ENCODE measurements around the gene ALS2CL.
"Not testable (repeated sequence)": the region's sequence is repeated elsewhere in the genome, so short reads cannot be mapped to it uniquely, and the experiment has no call there.

ALS2CL gene

GRCh38 chr3:46693038-46693891 lies at the start of gene ALS2CL:
TSS of gene ALS2CL (minus strand) at chr3:46693679. CDS start at chr3:46689440, 4,239 bp downstream.
- peak; percentile 81 for DNase-seq (ENCODE audit: low spot score)

- DNase-seq (ENCODE audit: low spot score): no peak
These were observed 49.6 kb upstream of the ALS2CL start for GRCh38 chr3:46742992-46743585.

- DNase-seq (ENCODE audit: low spot score): not testable (repeated sequence)
These were observed 46.1 kb upstream of the ALS2CL start for GRCh38 chr3:46739565-46739964.

GRCh38 chr3:46737329-46737731 lies 43.9 kb upstream of the ALS2CL start:
- DNase-seq (ENCODE audit: low spot score): no peak

GRCh38 chr3:46736006-46736872 lies 42.8 kb upstream of the ALS2CL start:
- no peak for DNase-seq (ENCODE audit: low spot score)

GRCh38 chr3:46734773-46735172 lies 41.3 kb upstream of the ALS2CL start:
- DNase-seq (ENCODE audit: low spot score): no peak

- no peak for DNase-seq (ENCODE audit: low spot score)
These were observed 39.7 kb upstream of the ALS2CL start for GRCh38 chr3:46733026-46733800.

GRCh38 chr3:46731795-46732194 lies 38.3 kb upstream of the ALS2CL start:
- no peak for DNase-seq (ENCODE audit: low spot score)

- DNase-seq (ENCODE audit: low spot score): no peak
These were observed 37.3 kb upstream of the ALS2CL start for GRCh38 chr3:46730819-46731218.

GRCh38 chr3:46729038-46729437 lies 35.6 kb upstream of the ALS2CL start:
- DNase-seq (ENCODE audit: low spot score): no peak

- DNase-seq (ENCODE audit: low spot score): no peak
These were observed 32.3 kb upstream of the ALS2CL start for GRCh38 chr3:46725621-46726314.

GRCh38 chr3:46724424-46724823 lies 30.9 kb upstream of the ALS2CL start:
- DNase-seq (ENCODE audit: low spot score): no peak

- no peak for DNase-seq (ENCODE audit: low spot score)
These were observed 29.0 kb upstream of the ALS2CL start for GRCh38 chr3:46722443-46722842.

- DNase-seq (ENCODE audit: low spot score): no peak
These were observed 27.5 kb upstream of the ALS2CL start for GRCh38 chr3:46721009-46721408.

GRCh38 chr3:46719735-46720271 lies 26.3 kb upstream of the ALS2CL start:
- no peak for DNase-seq (ENCODE audit: low spot score)

- no peak for DNase-seq (ENCODE audit: low spot score)
These were observed 25.6 kb upstream of the ALS2CL start for GRCh38 chr3:46719044-46719565.

- no peak for DNase-seq (ENCODE audit: low spot score)
These were observed 24.2 kb upstream of the ALS2CL start, which contains the start of gene PRSS50 for GRCh38 chr3:46717447-46718231. TSS of gene PRSS50 (minus strand) at chr3:46717869. CDS start at chr3:46717824, 45 bp downstream.

GRCh38 chr3:46716461-46717441 lies 23.3 kb upstream of the ALS2CL start:
- no peak for DNase-seq (ENCODE audit: low spot score)
